ENCODE results near the gene CRIM1. TPM values are rescaled to one million over a fixed set of nuclear protein-coding genes. Genes with fewer than 3 reads are reported as not detected.

The CRIM1 gene
- total and polyA plus RNA-seq, 4 donors: 2.2 to 22.1 (median 9.6) TPM

GRCh38 chr2:36453652-36454051 is 98.1 kb downstream of the CRIM1 start:
- no peak for DNase-seq (ENCODE audit: low spot score)
- no peak overlapping the region for H3K27ac ChIP-seq (ENCODE audit: low read depth in 1 of 2, low read length in 2 of 2)
- TF ChIP-seq SP1 (IDR thresholded peaks at IDR 0.05) (no peak), RAD21 (IDR thresholded peaks at IDR 0.05) (no peak), YY1 (IDR thresholded peaks at IDR 0.05) (no peak), FOXA1 (IDR thresholded peaks at IDR 0.05) (no peak), ZBTB33 (IDR thresholded peaks at IDR 0.05) (no peak), HNF4G (IDR thresholded peaks at IDR 0.05) (no peak), RXRA (IDR thresholded peaks at IDR 0.05) (no peak), FOXA2 (IDR thresholded peaks at IDR 0.05) (no peak), REST (IDR thresholded peaks at IDR 0.05) (no peak), HNF4A (conservative IDR thresholded peaks at IDR 0.05) (no peak), ATF3 (IDR thresholded peaks at IDR 0.05) (no peak), MAX (IDR thresholded peaks at IDR 0.05) (no peak), GABPA (IDR thresholded peaks at IDR 0.05 in 1 of 2, conservative IDR thresholded peaks at IDR 0.05 in 1 of 2) (no peak), NR2F2 (IDR thresholded peaks at IDR 0.05) (no peak), EGR1 (IDR thresholded peaks at IDR 0.05; ENCODE audit: low read depth in 2 of 2) (no peak), JUND (IDR thresholded peaks at IDR 0.05) (no peak), TAF1 (conservative IDR thresholded peaks at IDR 0.05) (no peak), CTCF (IDR thresholded peaks at IDR 0.05; ENCODE audit: low read depth, low read length, missing input control) (no peak)
- no peaks in the 10 kb centered on the region for H3K9me3 ChIP-seq (ENCODE audit: control insufficient read depth in 4 of 4, low read length in 3 of 4)
- no peaks in the 10 kb centered on the region for H3K36me3 ChIP-seq (ENCODE audit: control insufficient read depth in 4 of 4, insufficient read depth in 3 of 4, low read depth in 1 of 4, low read length in 3 of 4)
- H3K27me3 ChIP-seq (ENCODE audit: control insufficient read depth in 4 of 4, insufficient read depth in 4 of 4, low read length in 3 of 4): no peaks in the 10 kb centered on the region
- WGBS: 67% methylated on average over 3 of the region's 3 CpGs
- H3K4me1 ChIP-seq (ENCODE audit: control insufficient read depth in 4 of 4, insufficient read depth in 4 of 4, low read length in 3 of 4): no peaks in the 10 kb centered on the region
- no peak overlapping the region for H3K9ac ChIP-seq (ENCODE audit: low read depth in 1 of 2, low read length in 2 of 2)
- no peak overlapping the region for H3K4me3 ChIP-seq (ENCODE audit: low read depth in 1 of 3, low read length in 3 of 3)
